IMR-90 (cell line): ENCODE measurements around the gene TMEM269. TPM values are rescaled to one million over a fixed set of nuclear protein-coding genes. Genes with fewer than 3 reads are reported as not detected.

Source experiments
- polyA plus RNA-seq, 3 experiments: library from polyadenylated mRNA; depleted of rRNA; stranded (reverse); fragments of >200 nt; gene quantifications; 2 replicates each; pipeline ENCODE4 v1.2.3, GENCODE V29; 2012; ENCODE audit warnings: low replicate concordance in 1 of 3
- total RNA-seq: library from RNA; depleted of rRNA; stranded (reverse); fragments of >200 nt; gene quantifications from 2 replicates; pipeline ENCODE4 v1.2.3, GENCODE V29; 2012; rRNA removed

The TMEM269 gene
- total and polyA plus RNA-seq, 2 of the 4 experiments (the other 2 are of a cell fraction): not detected

Other genes with a start within 250 kb of the TMEM269 start
- 22.4 and 36.1 TPM in 2 replicates for gene PPIH, start 126.6 kb upstream of the TMEM269 start, total RNA-seq
- 47.1 and 52.1 TPM in 2 replicates for gene PPIH, start 126.6 kb upstream of the TMEM269 start, polyA plus RNA-seq (2012; rRNA removed)
- gene YBX1, start 102.6 kb upstream of the TMEM269 start, total RNA-seq: 843 and 1,307 TPM in 2 replicates
- 605 and 617 TPM in 2 replicates for gene YBX1, start 102.6 kb upstream of the TMEM269 start, polyA plus RNA-seq (2012; rRNA removed)
- not detected in 2 replicates for gene CLDN19, start 44.8 kb upstream of the TMEM269 start, total RNA-seq
- gene CLDN19, start 44.8 kb upstream of the TMEM269 start, polyA plus RNA-seq (2012; rRNA removed): not detected in 2 replicates
- gene P3H1, start 18.0 kb upstream of the TMEM269 start, total RNA-seq: 85.3 and 108 TPM in 2 replicates
- 210 and 236 TPM in 2 replicates for gene P3H1, start 18.0 kb upstream of the TMEM269 start, polyA plus RNA-seq (2012; rRNA removed)
- 2.0 and 3.9 TPM in 2 replicates for gene C1orf50, start 17.7 kb upstream of the TMEM269 start, total RNA-seq
- 4.7 and 6.0 TPM in 2 replicates for gene C1orf50, start 17.7 kb upstream of the TMEM269 start, polyA plus RNA-seq (2012; rRNA removed)
- gene ERMAP, start 32.1 kb downstream of the TMEM269 start, total RNA-seq: 5.0 and 5.6 TPM in 2 replicates
- 5.9 and 7.2 TPM in 2 replicates for gene ERMAP, start 32.1 kb downstream of the TMEM269 start, polyA plus RNA-seq (2012; rRNA removed)
- gene SVBP, start 32.4 kb downstream of the TMEM269 start, total RNA-seq: 9.7 and 12.2 TPM in 2 replicates
- gene SVBP, start 32.4 kb downstream of the TMEM269 start, polyA plus RNA-seq (2012; rRNA removed): 10.5 and 11.5 TPM in 2 replicates
- 13.6 and 15.3 TPM in 2 replicates for gene ZNF691, start 61.6 kb downstream of the TMEM269 start, total RNA-seq
- 6.2 and 6.8 TPM in 2 replicates for gene ZNF691, start 61.6 kb downstream of the TMEM269 start, polyA plus RNA-seq (2012; rRNA removed)
- gene SLC2A1, start 173.9 kb downstream of the TMEM269 start, total RNA-seq: 203 and 395 TPM in 2 replicates
- 200 and 208 TPM in 2 replicates for gene SLC2A1, start 173.9 kb downstream of the TMEM269 start, polyA plus RNA-seq (2012; rRNA removed)